ENCODE results near the gene GABRR2. TPM values are rescaled to one million over a fixed set of nuclear protein-coding genes. Genes with fewer than 3 reads are reported as not detected.
"Not testable (repeated sequence)": the region's sequence is repeated elsewhere in the genome, so short reads cannot be mapped to it uniquely, and the experiment has no call there.

The GABRR2 gene
- total RNA-seq, 2 experiments from 2014 or later: 0.18 to 0.42 TPM

DNA sequence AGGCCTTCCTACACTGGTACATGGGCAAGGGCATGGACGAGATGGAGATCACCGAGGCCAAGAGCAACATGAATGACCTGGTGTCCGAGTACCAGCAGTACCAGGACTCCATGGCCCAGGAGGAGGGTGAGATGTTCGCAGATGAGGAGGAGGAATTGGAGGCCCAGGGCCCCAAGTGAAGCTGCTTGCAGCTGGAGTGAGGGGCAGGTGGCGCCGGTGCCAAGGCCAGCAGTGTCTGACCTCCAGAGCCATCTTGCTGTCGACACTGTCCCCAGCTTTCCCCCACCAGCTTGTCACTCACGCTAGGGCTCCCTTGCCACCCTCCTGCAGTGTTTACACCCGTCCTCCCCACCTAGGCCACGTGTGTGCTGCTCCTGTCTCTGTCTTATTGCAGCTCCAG is 12.2 kb downstream of the GABRR2 start:
- no peaks in the 10 kb centered on the region for H3K9me3 Mint-ChIP-seq (ENCODE audit: insufficient read depth)
- ChIA-PET POLR2A (no interaction called here), CTCF (interaction anchor here (0.8 kb wide), 2 partner anchors 54 to 320 kb away, joined by 3 read pairs; no protein-coding TSS in a partner anchor)
- ATAC-seq: no peak
- H3K27me3 Mint-ChIP-seq (ENCODE audit: low read depth): peaks cover 7% of the 10 kb centered on the region
- peaks cover 13% of the 10 kb centered on the region for H3K4me1 Mint-ChIP-seq (ENCODE audit: low read depth)
- no peak for DNase-seq
- no peaks in the 10 kb centered on the region for H3K36me3 Mint-ChIP-seq (ENCODE audit: low read depth)
- no peak overlapping the region for H3K27ac Mint-ChIP-seq
- no peak overlapping the region for H3K4me3 Mint-ChIP-seq

DNA sequence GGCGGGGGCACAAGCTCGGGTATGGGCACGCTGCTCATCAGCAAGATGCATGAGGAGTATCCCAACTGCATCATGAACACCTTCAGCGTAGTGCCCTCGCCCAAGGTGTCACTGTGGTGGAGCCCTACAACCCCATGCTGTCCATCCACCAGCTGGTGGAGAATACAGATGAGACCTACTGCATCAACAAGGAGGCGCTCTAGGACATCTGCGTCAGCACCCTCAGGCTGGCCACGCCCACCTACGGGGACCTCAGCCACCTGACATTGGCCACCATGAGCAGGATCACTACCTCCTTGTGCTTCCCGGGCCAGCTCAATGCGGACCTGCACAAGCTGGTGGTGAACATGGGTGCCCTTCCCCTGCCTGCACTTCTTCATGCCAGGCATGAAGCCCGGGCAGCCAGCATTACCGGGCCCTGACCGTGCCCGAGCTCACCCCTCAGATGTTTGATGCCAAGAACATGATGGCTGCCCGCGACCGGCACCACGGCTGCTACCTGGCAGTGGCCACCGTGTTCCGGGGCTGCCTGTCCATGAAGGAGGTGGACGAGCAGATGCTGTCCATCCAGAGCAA is 12.8 kb downstream of the GABRR2 start:
- CTCF ChIA-PET: interaction anchor here (0.8 to 1.1 kb wide), 2 partner anchors 10 to 320 kb away, joined by 3 read pairs; no protein-coding TSS in a partner anchor
- no peaks in the 10 kb centered on the region for H3K36me3 Mint-ChIP-seq (ENCODE audit: low read depth)

DNA sequence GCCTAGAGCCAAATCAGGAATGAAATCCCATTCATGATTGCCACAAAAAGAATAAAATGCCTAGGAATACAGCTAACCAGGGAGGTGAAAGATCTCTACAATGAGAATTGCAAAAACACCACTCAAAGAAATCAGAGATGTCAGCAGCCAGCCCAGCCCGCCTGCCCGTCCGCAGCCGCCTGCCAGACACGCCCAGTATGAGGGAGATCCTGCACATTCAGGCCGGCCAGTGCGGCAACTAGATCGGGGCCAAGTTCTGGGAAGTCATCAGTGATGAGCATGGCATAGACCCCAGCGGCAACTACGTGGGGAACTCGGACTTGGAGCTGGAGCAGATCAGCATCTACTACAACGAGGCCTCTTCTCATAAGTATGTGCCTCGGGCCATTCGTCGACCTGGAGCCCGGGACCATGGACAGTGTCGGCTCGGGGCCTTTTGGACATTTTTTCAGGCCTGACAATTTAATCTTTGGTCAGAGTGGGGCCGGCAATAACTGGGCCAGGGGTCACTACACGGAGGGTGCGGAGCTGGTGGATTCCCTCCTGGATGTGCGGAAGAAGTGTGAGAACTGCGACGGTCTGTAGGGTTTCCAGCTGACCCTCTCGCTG is 13.4 kb downstream of the GABRR2 start:
- Mint-ChIP-seq H3K36me3 (ENCODE audit: low read depth) (no peaks in the 10 kb centered on the region), H3K9me3 (ENCODE audit: insufficient read depth) (no peaks in the 10 kb centered on the region)

More for the DNA sequence above, 12.8 kb downstream of the GABRR2 start:
- H3K9me3 Mint-ChIP-seq (ENCODE audit: insufficient read depth): no peaks in the 10 kb centered on the region
- DNase-seq (no peak), ATAC-seq (no peak)
- H3K27ac Mint-ChIP-seq: no peak overlapping the region
- H3K4me1 Mint-ChIP-seq (ENCODE audit: low read depth): peaks cover 20% of the 10 kb centered on the region
- peaks cover 7% of the 10 kb centered on the region for H3K27me3 Mint-ChIP-seq (ENCODE audit: low read depth)
- POLR2A ChIA-PET: interaction anchor here (0.6 kb wide), 1 partner anchor 15 kb away, joined by 3 read pairs; no protein-coding TSS in a partner anchor
- no peak overlapping the region for H3K4me3 Mint-ChIP-seq

DNA sequence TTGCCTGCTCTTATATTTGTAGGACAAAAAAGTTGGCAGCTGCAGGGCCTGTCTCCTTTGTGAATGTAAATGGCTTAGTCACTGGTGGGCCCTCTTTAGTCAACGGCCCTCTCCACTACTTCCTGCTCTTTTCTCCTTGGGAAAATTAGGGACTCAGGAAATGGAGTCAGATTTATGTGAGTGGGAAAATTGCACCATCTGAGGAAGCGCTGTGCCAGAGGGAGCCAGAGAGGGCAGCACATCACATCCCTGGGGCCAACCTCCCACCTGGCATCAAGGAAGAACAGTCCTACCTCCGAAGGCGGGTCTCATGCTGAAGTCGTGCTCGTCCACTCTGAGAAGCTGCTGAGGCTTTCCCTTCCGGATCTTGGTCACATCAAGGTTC is 15.6 kb downstream of the GABRR2 start:
- Mint-ChIP-seq H3K27ac (no peak overlapping the region), H3K9me3 (ENCODE audit: insufficient read depth) (no peaks in the 10 kb centered on the region), H3K4me1 (ENCODE audit: low read depth) (peaks cover 20% of the 10 kb centered on the region), H3K4me3 (no peak overlapping the region), H3K27me3 (ENCODE audit: low read depth) (no peaks in the 10 kb centered on the region), H3K36me3 (ENCODE audit: low read depth) (no peaks in the 10 kb centered on the region)
- ChIA-PET CTCF (interaction anchor here (0.9 to 1.9 kb wide), 3 partner anchors 50 to 317 kb away, joined by 3 to 7 read pairs (median 4); no protein-coding TSS in a partner anchor), POLR2A (no interaction called here)
- ATAC-seq: no peak
- no peak for DNase-seq

More for the DNA sequence above, 13.4 kb downstream of the GABRR2 start:
- POLR2A ChIA-PET: no interaction called here
- CTCF ChIA-PET: interaction anchor here (1.1 kb wide), 1 partner anchor 10 kb away, joined by 3 read pairs; no protein-coding TSS in a partner anchor
- Mint-ChIP-seq H3K4me3 (no peak overlapping the region), H3K4me1 (ENCODE audit: low read depth) (peaks cover 20% of the 10 kb centered on the region), H3K27me3 (ENCODE audit: low read depth) (peaks cover 7% of the 10 kb centered on the region), H3K27ac (no peak overlapping the region)
- DNase-seq (no peak), ATAC-seq (no peak)

DNA sequence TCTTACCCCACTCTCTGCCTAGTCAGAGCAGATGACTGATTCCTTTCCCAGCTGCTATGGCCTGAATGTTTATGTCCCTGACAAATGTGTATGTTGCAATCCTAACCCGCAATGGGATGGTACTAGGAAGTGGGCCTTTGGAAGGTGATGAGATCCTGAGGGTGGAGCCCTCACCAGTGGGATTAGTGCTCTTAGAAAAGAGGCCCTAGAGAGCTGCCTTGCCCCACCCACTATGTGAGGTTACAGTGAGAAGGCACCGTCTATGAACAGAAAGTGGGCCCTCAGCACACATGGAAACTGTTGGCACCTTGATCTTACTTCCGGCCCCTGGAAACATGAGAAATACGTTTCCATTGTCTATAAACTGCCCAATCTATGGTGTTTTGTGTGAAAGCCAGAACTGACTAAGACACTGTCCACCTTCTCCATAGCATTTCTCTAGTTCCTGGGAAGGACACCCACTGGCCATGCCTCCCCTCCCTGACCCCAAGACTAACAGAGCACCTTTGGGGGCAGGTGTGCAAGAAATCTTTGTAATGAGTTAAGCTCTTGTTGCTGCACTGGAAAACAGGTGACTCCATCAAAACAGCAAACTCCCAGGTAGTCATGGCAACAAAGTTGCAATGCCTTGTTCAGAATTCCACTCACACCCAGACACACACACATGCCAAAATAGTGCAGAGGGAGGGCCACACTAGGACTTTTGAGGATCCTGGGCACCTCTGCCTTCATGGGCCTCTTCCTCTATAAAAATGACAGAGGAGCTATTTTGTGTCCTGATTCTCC is 16.2 kb downstream of the GABRR2 start:
- ATAC-seq (peak; percentile 72), DNase-seq (peak; percentile 62)
- Mint-ChIP-seq H3K9me3 (ENCODE audit: insufficient read depth) (no peaks in the 10 kb centered on the region), H3K36me3 (ENCODE audit: low read depth) (no peaks in the 10 kb centered on the region), H3K4me3 (no peak overlapping the region), H3K4me1 (ENCODE audit: low read depth) (peaks cover 20% of the 10 kb centered on the region), H3K27ac (peak overlapping the region; percentile 81), H3K27me3 (ENCODE audit: low read depth) (no peaks in the 10 kb centered on the region)
- CTCF ChIA-PET: interaction anchor here (0.9 to 1.9 kb wide), 5 partner anchors 51 to 317 kb away, joined by 3 to 7 read pairs (median 3); no protein-coding TSS in a partner anchor
- POLR2A ChIA-PET: interaction anchor here (1.9 kb wide), 1 partner anchor 53 kb away, joined by 8 read pairs; the partner anchor contains the start of gene UBE2J1

DNA sequence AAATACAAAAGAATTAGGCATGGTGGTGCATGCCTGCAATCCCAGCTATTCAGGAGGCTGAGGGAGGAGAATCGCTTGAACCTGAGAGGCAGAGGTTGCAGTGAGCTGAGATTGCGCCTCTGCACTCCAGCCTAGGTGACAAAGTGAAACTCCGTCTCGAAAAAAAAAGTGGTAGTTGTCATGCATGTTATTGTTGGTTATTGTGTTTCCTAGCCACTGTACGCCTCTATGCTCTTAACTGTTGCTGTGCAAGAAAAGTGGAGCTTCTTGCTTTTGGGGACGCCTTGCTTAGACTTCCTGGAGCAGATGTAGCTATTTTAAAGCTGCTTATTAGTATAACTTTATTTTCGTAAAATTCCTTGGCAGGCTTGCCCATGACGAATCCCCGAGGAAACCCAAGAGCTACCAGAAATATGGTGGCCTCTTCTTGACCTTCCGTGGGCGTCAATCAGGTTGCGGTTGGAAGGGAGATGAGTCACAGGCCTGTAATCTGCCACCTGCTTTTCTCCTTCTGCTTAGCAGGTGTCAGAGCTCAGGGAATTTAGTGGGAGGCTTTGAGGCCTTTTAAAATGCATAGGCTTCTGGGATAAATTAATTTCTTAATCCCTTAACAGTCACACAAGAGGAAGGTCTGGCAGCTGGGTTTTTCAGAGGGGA is 17.3 kb downstream of the GABRR2 start:
- no peaks in the 10 kb centered on the region for H3K9me3 Mint-ChIP-seq (ENCODE audit: insufficient read depth)
- peak; percentile 79 for DNase-seq
- H3K27ac Mint-ChIP-seq: peak overlapping the region; percentile 83
- ChIA-PET CTCF (interaction anchor here (0.6 to 1.9 kb wide), 9 partner anchors 59 to 316 kb away, joined by 3 to 7 read pairs (median 4); no protein-coding TSS in a partner anchor), POLR2A (interaction anchor here (0.7 to 1.9 kb wide), 3 partner anchors 51 to 217 kb away, joined by 3 to 8 read pairs (median 4); partner anchors contain the start of genes PNRC1 and UBE2J1)
- peaks cover 20% of the 10 kb centered on the region for H3K4me1 Mint-ChIP-seq (ENCODE audit: low read depth)
- peak; percentile 76 for ATAC-seq
- H3K27me3 Mint-ChIP-seq (ENCODE audit: low read depth): no peaks in the 10 kb centered on the region
- no peaks in the 10 kb centered on the region for H3K36me3 Mint-ChIP-seq (ENCODE audit: low read depth)
- H3K4me3 Mint-ChIP-seq: peak overlapping the region; percentile 49

DNA sequence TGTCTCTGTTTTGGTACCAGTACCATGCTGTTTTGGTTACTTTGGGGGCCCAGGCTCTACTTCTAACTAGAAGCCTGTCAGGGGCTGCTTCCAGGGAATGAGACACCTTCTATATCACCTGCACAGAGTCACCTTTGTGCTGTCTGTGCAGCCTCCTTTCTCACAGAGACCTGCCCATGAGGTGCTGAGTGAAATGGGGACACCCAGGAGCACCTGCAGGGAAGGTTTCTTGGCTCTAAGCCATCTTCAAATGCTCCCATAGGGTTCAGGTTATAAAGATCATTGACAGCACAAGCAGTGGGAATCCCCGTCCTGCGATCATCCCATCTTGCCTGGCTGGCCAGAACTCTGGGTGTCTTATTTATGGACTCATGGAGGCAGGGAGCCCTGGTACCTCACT is 19.1 kb downstream of the GABRR2 start:
- CTCF ChIA-PET: no interaction called here

DNA sequence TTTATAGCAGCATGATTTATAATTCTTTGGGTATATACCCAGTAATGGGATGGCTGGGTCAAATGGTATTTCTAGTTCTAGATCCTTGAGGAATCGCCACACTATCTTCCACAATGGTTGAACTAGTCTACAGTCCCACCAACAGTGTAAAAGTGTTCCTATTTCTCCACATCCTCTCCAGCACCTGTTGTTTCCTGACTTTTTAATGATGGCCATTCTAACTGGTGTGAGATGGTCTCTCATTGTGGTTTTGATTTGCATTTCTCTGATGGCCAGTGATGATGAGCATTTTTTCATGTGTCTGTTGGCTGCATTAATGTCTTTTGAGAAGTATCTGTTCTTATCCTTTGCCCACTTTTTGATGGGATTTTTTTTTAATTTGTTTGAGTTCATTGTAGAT is 20.0 kb downstream of the GABRR2 start:
- H3K36me3 Mint-ChIP-seq (ENCODE audit: low read depth); ATAC-seq; POLR2A ChIA-PET; DNase-seq; H3K27me3 Mint-ChIP-seq (ENCODE audit: low read depth); CTCF ChIA-PET; H3K4me3 Mint-ChIP-seq; H3K9me3 Mint-ChIP-seq (ENCODE audit: insufficient read depth); H3K27ac Mint-ChIP-seq: not testable (repeated sequence)
- H3K4me1 Mint-ChIP-seq (ENCODE audit: low read depth): peaks cover 20% of the 10 kb centered on the region

More for the DNA sequence above, 19.1 kb downstream of the GABRR2 start:
- no peaks in the 10 kb centered on the region for H3K9me3 Mint-ChIP-seq (ENCODE audit: insufficient read depth)
- POLR2A ChIA-PET: interaction anchor here (0.6 kb wide), 1 partner anchor 151 kb away, joined by 3 read pairs; no protein-coding TSS in a partner anchor
- no peaks in the 10 kb centered on the region for H3K36me3 Mint-ChIP-seq (ENCODE audit: low read depth)
- no peak for ATAC-seq
- peaks cover 20% of the 10 kb centered on the region for H3K4me1 Mint-ChIP-seq (ENCODE audit: low read depth)
- no peak for DNase-seq
- no peaks in the 10 kb centered on the region for H3K27me3 Mint-ChIP-seq (ENCODE audit: low read depth)
- H3K4me3 Mint-ChIP-seq: no peak overlapping the region
- H3K27ac Mint-ChIP-seq: no peak overlapping the region

DNA sequence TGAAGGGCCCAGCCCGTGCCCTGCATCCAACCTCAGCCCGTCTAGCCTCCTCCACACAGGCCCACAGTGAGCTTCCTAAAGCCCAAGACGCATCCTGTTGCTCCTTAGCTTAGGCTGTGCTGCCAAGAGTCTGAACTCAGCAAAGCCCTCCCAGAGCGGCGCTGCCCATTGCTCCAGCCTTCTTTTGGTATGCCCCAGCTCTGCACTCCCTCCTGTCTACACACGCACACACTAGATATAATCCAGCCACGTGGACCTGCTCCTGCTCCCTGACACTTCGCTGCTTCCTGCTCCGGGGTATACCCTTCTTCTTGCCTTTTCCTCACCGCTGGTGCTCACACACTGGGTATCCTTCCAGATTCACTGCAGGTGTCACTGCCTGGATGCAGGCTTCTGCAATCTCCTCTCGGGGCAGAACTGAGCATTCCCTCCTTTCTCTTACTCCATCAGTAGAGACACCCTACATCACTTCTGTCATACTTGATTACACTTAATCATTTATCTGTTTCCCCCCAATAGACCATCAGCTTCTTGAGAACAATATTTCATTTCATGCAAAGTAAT is 23.8 kb downstream of the GABRR2 start:
- no peak overlapping the region for H3K27ac Mint-ChIP-seq
- CTCF ChIA-PET: no interaction called here
- ATAC-seq: no peak

DNA sequence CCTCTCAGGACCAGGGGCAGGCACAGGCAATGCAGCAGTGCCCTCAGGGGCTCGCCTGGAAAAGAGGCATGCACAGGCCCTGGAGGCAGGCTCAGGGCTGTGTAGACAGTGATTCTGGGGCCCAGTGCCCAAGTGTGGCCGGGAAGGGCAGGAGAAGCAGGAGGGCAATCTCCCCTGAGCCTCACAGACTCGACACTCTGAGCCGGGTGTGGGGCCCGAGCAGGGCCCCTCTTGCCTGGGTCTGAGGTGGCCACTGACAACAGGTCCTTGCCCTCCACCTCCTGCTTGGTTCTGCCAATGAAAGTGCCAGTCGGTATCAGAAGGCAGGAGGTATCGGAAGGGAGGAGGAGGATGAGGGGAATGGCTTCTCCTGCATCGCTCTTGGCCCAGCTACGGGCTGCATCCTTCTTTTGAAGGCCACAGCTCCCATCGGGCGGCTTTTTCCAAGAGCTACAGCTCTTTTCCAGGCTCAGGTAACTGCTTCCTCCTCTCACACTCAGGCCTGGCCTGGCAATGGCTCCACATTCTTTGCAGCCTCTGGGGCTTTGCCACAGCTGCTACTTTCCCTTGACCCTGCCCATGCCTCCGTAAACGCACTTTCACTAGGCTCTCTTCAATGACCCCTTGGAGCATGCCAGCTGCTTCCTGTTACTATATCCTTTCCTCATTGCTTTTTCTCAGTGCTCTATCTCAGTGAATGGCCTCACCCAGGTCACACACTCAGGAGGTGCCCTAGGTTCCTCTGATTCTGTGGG is 24.5 kb downstream of the GABRR2 start:
- H3K36me3 Mint-ChIP-seq (ENCODE audit: low read depth): no peaks in the 10 kb centered on the region
- no peak for ATAC-seq
- no peaks in the 10 kb centered on the region for H3K9me3 Mint-ChIP-seq (ENCODE audit: insufficient read depth)
- no peaks in the 10 kb centered on the region for H3K27me3 Mint-ChIP-seq (ENCODE audit: low read depth)
- no peak overlapping the region for H3K4me3 Mint-ChIP-seq
- ChIA-PET POLR2A (no interaction called here), CTCF (interaction anchor here (1.9 to 3.2 kb wide), 2 partner anchors 9 to 82 kb away, joined by 4 to 10 read pairs; no protein-coding TSS in a partner anchor)
- DNase-seq: no peak
- H3K4me1 Mint-ChIP-seq (ENCODE audit: low read depth): peaks cover 3% of the 10 kb centered on the region
- no peak overlapping the region for H3K27ac Mint-ChIP-seq

More for the DNA sequence above, 23.8 kb downstream of the GABRR2 start:
- H3K4me3 Mint-ChIP-seq: no peak overlapping the region
- H3K9me3 Mint-ChIP-seq (ENCODE audit: insufficient read depth): no peaks in the 10 kb centered on the region
- POLR2A ChIA-PET: no interaction called here
- no peaks in the 10 kb centered on the region for H3K27me3 Mint-ChIP-seq (ENCODE audit: low read depth)
- H3K36me3 Mint-ChIP-seq (ENCODE audit: low read depth): no peaks in the 10 kb centered on the region
- peaks cover 3% of the 10 kb centered on the region for H3K4me1 Mint-ChIP-seq (ENCODE audit: low read depth)
- no peak for DNase-seq

Measured in activated CD8-positive, alpha-beta T cell treated with anti-CD3 and anti-CD28 coated beads, Interleukin-2, amount 10 ng/mL, durations not matched to agents 7 days and 5 days (primary cell).